Caco-2 (cell line): ENCODE data around the gene UTY. TPM values are rescaled to one million over a fixed set of nuclear protein-coding genes. Genes with fewer than 3 reads are reported as not detected.

Experiments used
- BruUV-seq: library from RNA; stranded (reverse); fragments of 400-500 nt; replicated peaks from 2 replicates; lab custom pipeline; 2021; lab: Mats Ljungman, UMichigan
- CTCF ChIA-PET: fragments of 300-600 bp; sonication (Branson Sonifier 250); formaldehyde crosslinking; loops from one replicate; lab custom pipeline; 2022; ENCODE audit warnings: antibody characterized with exemption; lab: Charles Lee
- POLR2A ChIA-PET: fragments of 300-600 bp; sonication (Branson Sonifier 250); formaldehyde crosslinking; loops from one replicate; lab custom pipeline; 2022; ENCODE audit warnings: antibody characterized with exemption; lab: Charles Lee
- DNase-seq, 2 experiments: peaks; one replicate each; pipeline versions ENCODE4 v3.0.0 to v3.0.0-alpha.2; 2020 to 2022
- H3K27me3 ChIP-seq: replicated peaks from 2 replicates; pipeline ENCODE4 v1.6.0; 2011; ENCODE audit warnings: low read length; ENCODE audit not compliant: control insufficient read depth, insufficient read depth
- H3K36me3 ChIP-seq: 2 replicates; pipeline ENCODE4 v1.5.1; 2011; ENCODE audit warnings: low read length; ENCODE audit not compliant: control insufficient read depth, insufficient read depth
- H3K4me1 ChIP-seq: fragments of 250-450 bp; sonication (Bioruptor Pico); 2 replicates; pipeline ENCODE4 v1.5.1; 2020; ENCODE audit warnings: mild to moderate bottlenecking
- H3K4me3 ChIP-seq: 2 replicates; pipeline ENCODE4 v1.5.1; 2011; ENCODE audit warnings: low read depth, mild to moderate bottlenecking, control low read depth, low read length
- H3K9me3 ChIP-seq: fragments of 250-450 bp; sonication (Bioruptor Pico); 2 replicates; pipeline ENCODE4 v1.5.1; 2020; ENCODE audit warnings: mild to moderate bottlenecking, moderate library complexity
- H3K27ac Mint-ChIP-seq: one replicate; pipeline ENCODE4 v1.8.0; 2022; ENCODE audit warnings: mixed read lengths; ENCODE audit not compliant: unreplicated experiment
- H3K27me3 Mint-ChIP-seq: one replicate; pipeline ENCODE4 v1.8.0; 2022; ENCODE audit warnings: mixed read lengths; ENCODE audit not compliant: insufficient read depth, unreplicated experiment
- H3K36me3 Mint-ChIP-seq: one replicate; pipeline ENCODE4 v1.8.0; 2022; ENCODE audit warnings: mild to moderate bottlenecking, mixed read lengths; ENCODE audit not compliant: insufficient read depth, unreplicated experiment
- H3K4me1 Mint-ChIP-seq: one replicate; pipeline ENCODE4 v1.8.0; 2022; ENCODE audit warnings: low read depth, mixed read lengths; ENCODE audit not compliant: unreplicated experiment
- H3K4me3 Mint-ChIP-seq: one replicate; pipeline ENCODE4 v1.8.0; 2022; ENCODE audit warnings: mild to moderate bottlenecking, moderate library complexity, mixed read lengths; ENCODE audit not compliant: unreplicated experiment
- H3K9me3 Mint-ChIP-seq: one replicate; pipeline ENCODE4 v1.8.0; 2022; ENCODE audit warnings: mixed read lengths; ENCODE audit not compliant: unreplicated experiment
- CTCF ChIP-seq, 2 experiments: fragments of 200-600 bp in 1 of 2; IDR thresholded peaks; 1 replicate in 1 of 2; 2 replicates in 1 of 2; pipeline versions ENCODE4 v1.5.1 to v1.8.0; 2011 to 2022; ENCODE audit warnings: antibody characterized with exemption in 1 of 2, control low read depth in 1 of 2, inconsistent platforms in 1 of 2, low read depth in 1 of 2, low read length in 1 of 2, mild to moderate bottlenecking in 1 of 2, moderate library complexity in 1 of 2; ENCODE audit not compliant: insufficient read depth in 1 of 2, severe bottlenecking in 1 of 2, unreplicated experiment in 1 of 2
- intact Hi-C: fragments of 100-400 bp; cut with micrococcal nuclease; formaldehyde crosslinking; loops from one replicate; pipeline ENCODE4 v1.10.0; 2022; ENCODE audit not compliant: unreplicated experiment
- total RNA-seq: library from RNA; stranded (reverse); gene quantifications from 2 replicates; pipeline ENCODE4 v1.2.3, GENCODE V29; 2022

The UTY gene
- total RNA-seq, 1 experiment from 2014 or later: not detected

GRCh38 chrY:13339939-13340338, 139.9 kb downstream of the UTY start:
- no peaks in the 10 kb centered on the region for H3K36me3 ChIP-seq
- H3K27me3 ChIP-seq: no peaks in the 10 kb centered on the region
- no peaks in the 10 kb centered on the region for H3K9me3 ChIP-seq
- no peaks in the 10 kb centered on the region for H3K4me1 ChIP-seq
- Mint-ChIP-seq H3K9me3 (no peaks in the 10 kb centered on the region), H3K4me1 (no peaks in the 10 kb centered on the region), H3K36me3 (no peaks in the 10 kb centered on the region), H3K4me3 (no peak overlapping the region), H3K27ac (no peak overlapping the region), H3K27me3 (no peaks in the 10 kb centered on the region)
- ChIA-PET POLR2A (no interaction called here), CTCF (no interaction called here)
- BruUV-seq: no TSS peak
- H3K4me3 ChIP-seq: no peak overlapping the region
- intact Hi-C loops: no loop called here
- no peak for TF ChIP-seq CTCF (IDR thresholded peaks at IDR 0.05; ENCODE audit: insufficient read depth in 1 of 2, low read depth in 1 of 2, low read length in 1 of 2, severe bottlenecking in 1 of 2, unreplicated experiment in 1 of 2)
- DNase-seq: no peak

- Histone ChIP-seq H3K4me3 (no peak overlapping the region), H3K36me3 (no peaks in the 10 kb centered on the region), H3K27me3 (no peaks in the 10 kb centered on the region), H3K9me3 (no peaks in the 10 kb centered on the region), H3K4me1 (no peaks in the 10 kb centered on the region)
- Mint-ChIP-seq H3K27me3 (no peaks in the 10 kb centered on the region), H3K36me3 (no peaks in the 10 kb centered on the region), H3K4me3 (no peak overlapping the region), H3K9me3 (no peaks in the 10 kb centered on the region), H3K4me1 (no peaks in the 10 kb centered on the region), H3K27ac (no peak overlapping the region)
- intact Hi-C loops: no loop called here
- POLR2A ChIA-PET: no interaction called here
- BruUV-seq: no TSS peak
- CTCF ChIA-PET: no interaction called here
- DNase-seq: no peak
- no peak for TF ChIP-seq CTCF (IDR thresholded peaks at IDR 0.05; ENCODE audit: insufficient read depth in 1 of 2, low read depth in 1 of 2, low read length in 1 of 2, severe bottlenecking in 1 of 2, unreplicated experiment in 1 of 2)
Observed at GRCh38 chrY:13339381-13339780, 140.5 kb downstream of the UTY start.

- no peaks in the 10 kb centered on the region for H3K36me3 Mint-ChIP-seq
- BruUV-seq: no TSS peak
- H3K27ac Mint-ChIP-seq: no peak overlapping the region
- Histone ChIP-seq H3K27me3 (no peaks in the 10 kb centered on the region), H3K4me3 (no peak overlapping the region), H3K36me3 (no peaks in the 10 kb centered on the region), H3K9me3 (no peaks in the 10 kb centered on the region), H3K4me1 (no peaks in the 10 kb centered on the region)
- ChIA-PET POLR2A (no interaction called here), CTCF (no interaction called here)
- no peaks in the 10 kb centered on the region for H3K9me3 Mint-ChIP-seq
- H3K27me3 Mint-ChIP-seq: no peaks in the 10 kb centered on the region
- H3K4me3 Mint-ChIP-seq: no peak overlapping the region
- no peak for TF ChIP-seq CTCF (IDR thresholded peaks at IDR 0.05; ENCODE audit: insufficient read depth in 1 of 2, low read depth in 1 of 2, low read length in 1 of 2, severe bottlenecking in 1 of 2, unreplicated experiment in 1 of 2)
- intact Hi-C loops: no loop called here
- H3K4me1 Mint-ChIP-seq: no peaks in the 10 kb centered on the region
- peak in 1 of 2 experiments; percentile 8 for DNase-seq
Observed at GRCh38 chrY:13338711-13339110, 141.1 kb downstream of the UTY start.
